Suprapubic skin (tissue), 4 donors: ENCODE measurements around the gene SKI. TPM values are rescaled to one million over a fixed set of nuclear protein-coding genes. Genes with fewer than 3 reads are reported as not detected.

ENCODE experiments used
- DNase-seq, 2 donors: peaks; one replicate each; pipeline ENCODE4 v3.0.0-alpha.2; 2019; ENCODE audit warnings: low spot score in 2 of 2
- H3K27ac ChIP-seq: fragments of 200-600 bp; sonication (generic); one replicate; pipeline ENCODE4 v1.5.1; 2019
- H3K27me3 ChIP-seq: fragments of 200-600 bp; sonication (generic); one replicate; pipeline ENCODE4 v1.5.1; 2019
- H3K36me3 ChIP-seq: fragments of 200-600 bp; sonication (generic); one replicate; pipeline ENCODE4 v1.5.1; 2019
- H3K4me1 ChIP-seq: fragments of 200-600 bp; sonication (generic); one replicate; pipeline ENCODE4 v1.5.1; 2019
- H3K4me3 ChIP-seq: fragments of 200-600 bp; sonication (generic); one replicate; pipeline ENCODE4 v1.5.1; 2019; ENCODE audit warnings: mild to moderate bottlenecking
- H3K9me3 ChIP-seq: fragments of 200-600 bp; sonication (generic); one replicate; pipeline ENCODE4 v1.5.1; 2019
- EP300 ChIP-seq: sonication (generic); formaldehyde crosslinking; IDR thresholded peaks from one replicate; pipeline ENCODE4 v1.6.1; 2017; ENCODE audit warnings: antibody characterized with exemption
- POLR2A ChIP-seq, 2 donors: fragments of 450-650 bp; IDR thresholded peaks; one replicate each; pipeline ENCODE4 v1.6.1; 2017; ENCODE audit warnings: antibody characterized with exemption in 2 of 2, mild to moderate bottlenecking in 2 of 2, moderate library complexity in 2 of 2
- POLR2AphosphoS5 ChIP-seq, 3 donors: sonication (generic); formaldehyde crosslinking; IDR thresholded peaks; one replicate each; pipeline ENCODE4 v1.6.1; 2017; ENCODE audit warnings: antibody characterized with exemption in 3 of 3
- WGBS: methylation state at CpG from one replicate; pipeline ENCODE4 v1.1.5; 2018; 5-methylcytosine and 5-hydroxymethylcytosine counted together
- total RNA-seq, 4 donors: library from RNA; depleted of rRNA; stranded (reverse); fragments of >200 nt; gene quantifications; one replicate each; pipeline ENCODE4 v1.1.0, GENCODE V29; 2016
- TF ChIP-seq, protein P1 (sequence below), 2 donors: fragments of 200-600 bp in 1 of 2; fragments of 450-650 bp in 1 of 2; sonication (generic) in 1 of 2; IDR thresholded peaks; one replicate each; pipeline ENCODE4 v1.5.1; 2016 to 2019; ENCODE audit warnings: antibody characterized with exemption in 2 of 2, mild to moderate bottlenecking in 1 of 2, moderate library complexity in 1 of 2

The SKI gene
- total RNA-seq, 4 donors from 2014 or later, result 51.8 to 91.2 (median 68.1) TPM

DNA sequence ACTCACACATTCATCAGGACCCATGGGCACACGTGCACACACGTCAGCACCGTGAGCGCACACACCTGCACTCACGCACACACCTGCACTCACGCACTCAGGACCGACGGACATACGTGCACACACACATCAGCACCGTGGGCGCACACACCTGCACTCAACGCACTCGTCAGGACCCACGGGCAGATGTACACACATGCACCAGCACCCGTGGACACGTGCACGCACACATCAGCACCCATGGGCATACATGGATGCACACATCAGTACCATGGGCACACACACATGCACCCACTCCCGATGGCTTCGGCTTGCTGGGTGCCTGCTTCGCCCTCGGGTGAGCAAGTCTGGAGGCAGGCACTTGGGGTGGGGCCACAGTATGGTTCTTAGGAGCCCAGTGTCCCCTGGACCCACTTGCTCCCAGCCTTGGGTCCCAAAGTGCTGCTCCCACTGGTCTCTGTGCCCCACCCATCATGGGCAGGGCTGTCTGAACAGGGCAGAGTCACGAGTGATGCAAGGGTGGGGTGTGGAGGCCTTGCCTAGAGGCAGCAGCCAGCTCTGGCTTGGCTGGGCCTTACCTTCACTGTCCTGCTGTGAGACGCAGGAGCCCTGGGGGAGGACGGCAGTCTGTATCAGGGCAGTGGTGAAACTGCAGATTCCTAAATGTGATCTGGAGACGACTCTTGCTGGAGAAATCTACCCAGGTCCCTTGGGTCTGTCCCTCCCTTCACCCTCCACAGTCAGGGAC lies 49.8 kb downstream of the SKI start:
- Histone ChIP-seq H3K27ac (peak overlapping the region; percentile 43), H3K27me3 (no peaks in the 10 kb centered on the region), H3K9me3 (no peaks in the 10 kb centered on the region), H3K4me3 (no peak overlapping the region), H3K4me1 (peaks cover 73% of the 10 kb centered on the region), H3K36me3 (no peaks in the 10 kb centered on the region)
- TF ChIP-seq, protein P1, sequence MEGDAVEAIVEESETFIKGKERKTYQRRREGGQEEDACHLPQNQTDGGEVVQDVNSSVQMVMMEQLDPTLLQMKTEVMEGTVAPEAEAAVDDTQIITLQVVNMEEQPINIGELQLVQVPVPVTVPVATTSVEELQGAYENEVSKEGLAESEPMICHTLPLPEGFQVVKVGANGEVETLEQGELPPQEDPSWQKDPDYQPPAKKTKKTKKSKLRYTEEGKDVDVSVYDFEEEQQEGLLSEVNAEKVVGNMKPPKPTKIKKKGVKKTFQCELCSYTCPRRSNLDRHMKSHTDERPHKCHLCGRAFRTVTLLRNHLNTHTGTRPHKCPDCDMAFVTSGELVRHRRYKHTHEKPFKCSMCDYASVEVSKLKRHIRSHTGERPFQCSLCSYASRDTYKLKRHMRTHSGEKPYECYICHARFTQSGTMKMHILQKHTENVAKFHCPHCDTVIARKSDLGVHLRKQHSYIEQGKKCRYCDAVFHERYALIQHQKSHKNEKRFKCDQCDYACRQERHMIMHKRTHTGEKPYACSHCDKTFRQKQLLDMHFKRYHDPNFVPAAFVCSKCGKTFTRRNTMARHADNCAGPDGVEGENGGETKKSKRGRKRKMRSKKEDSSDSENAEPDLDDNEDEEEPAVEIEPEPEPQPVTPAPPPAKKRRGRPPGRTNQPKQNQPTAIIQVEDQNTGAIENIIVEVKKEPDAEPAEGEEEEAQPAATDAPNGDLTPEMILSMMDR (IDR thresholded peaks at IDR 0.05), result no peak
- TF ChIP-seq POLR2AphosphoS5 (IDR thresholded peaks at IDR 0.05) (no peak), POLR2A (IDR thresholded peaks at IDR 0.05) (no peak), EP300 (no peak)
- WGBS, result 92% methylated on average over 15 of the region's 25 CpGs
- DNase-seq, result no peak

DNA sequence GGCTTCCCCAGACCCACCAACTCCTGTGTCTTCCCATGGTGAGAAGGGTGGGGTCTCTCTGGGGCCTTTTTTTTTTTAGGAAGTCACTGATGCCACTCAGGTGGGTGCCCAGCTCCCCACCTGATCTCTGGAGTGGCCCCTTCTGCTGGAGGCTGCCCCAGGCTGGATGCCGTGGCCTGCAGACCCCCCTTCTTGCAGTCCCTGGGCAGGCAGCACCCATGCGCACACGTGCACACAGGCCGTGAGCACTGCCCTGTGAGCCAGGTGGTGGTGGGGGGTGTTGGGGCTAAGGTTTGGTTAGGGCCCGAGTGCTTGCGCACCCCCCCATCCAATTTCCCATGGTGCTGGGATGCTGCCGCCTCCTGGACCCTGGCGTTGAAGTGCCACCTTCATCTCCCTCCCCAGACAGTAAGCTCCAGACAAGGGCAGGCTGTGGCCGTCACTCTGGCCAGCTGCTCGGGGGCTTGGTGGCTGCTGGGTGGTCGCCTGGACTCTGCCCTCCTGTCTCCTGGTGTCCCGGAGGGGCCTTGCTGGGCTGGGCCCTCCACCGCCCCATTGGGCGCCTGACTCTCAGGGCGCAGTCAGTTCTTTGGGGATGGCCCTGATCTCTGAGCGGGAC lies 50.6 kb downstream of the SKI start:
- Histone ChIP-seq H3K36me3 (no peaks in the 10 kb centered on the region), H3K27me3 (no peaks in the 10 kb centered on the region), H3K27ac (peak overlapping the region; percentile 43), H3K9me3 (no peaks in the 10 kb centered on the region), H3K4me1 (peaks cover 69% of the 10 kb centered on the region), H3K4me3 (no peak overlapping the region)
- WGBS, result 58% methylated on average over 12 of the region's 16 CpGs
- no peak for DNase-seq
- TF ChIP-seq EP300 (no peak), POLR2A (IDR thresholded peaks at IDR 0.05) (no peak), POLR2AphosphoS5 (IDR thresholded peaks at IDR 0.05) (no peak)
- TF ChIP-seq, protein P1 (IDR thresholded peaks at IDR 0.05), result no peak

DNA sequence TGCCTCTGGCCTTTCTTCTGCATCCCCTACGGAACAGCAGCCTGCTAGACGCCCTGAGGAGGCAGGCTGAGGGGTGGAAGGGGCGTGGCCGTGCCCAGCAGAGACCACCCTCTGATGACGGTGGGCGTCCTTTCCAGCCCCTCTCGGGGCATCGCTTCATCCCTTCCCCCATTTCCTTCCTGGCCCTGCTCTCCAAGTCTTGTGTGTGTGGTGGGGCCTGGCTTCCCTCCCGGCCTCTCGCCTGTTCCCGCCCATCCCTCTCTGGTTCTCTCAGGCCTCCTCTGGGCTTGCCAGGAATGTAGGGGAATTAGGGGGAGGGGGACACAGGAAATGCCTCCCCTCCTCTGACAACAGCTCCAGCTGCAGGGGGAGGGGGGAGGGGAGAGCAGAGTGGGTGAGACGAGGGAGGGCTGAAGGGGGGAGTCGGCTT lies 51.1 kb downstream of the SKI start:
- DNase-seq, result no peak
- WGBS, result 23% methylated on average over 13 of the region's 13 CpGs

DNA sequence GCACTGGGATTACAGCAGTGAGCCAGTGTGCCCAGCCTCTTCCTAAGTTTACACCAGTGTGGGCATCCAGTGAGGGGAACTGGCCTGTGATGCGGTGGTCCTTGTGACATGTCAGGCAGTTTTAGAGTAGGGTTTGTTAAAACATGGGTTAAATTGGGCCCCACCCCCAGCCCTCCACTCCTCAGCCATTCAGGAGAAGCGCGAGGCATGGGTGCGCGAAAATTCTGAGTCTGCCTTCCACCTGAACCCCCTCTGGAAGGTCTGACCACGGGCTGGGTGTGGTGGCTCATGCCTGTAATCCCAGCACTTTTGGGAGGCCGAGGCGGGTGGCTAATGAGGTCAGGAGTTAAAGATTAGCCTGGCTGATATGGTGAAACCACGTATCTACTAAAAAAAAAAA lies 51.7 kb downstream of the SKI start:
- no peaks in the 10 kb centered on the region for H3K27me3 ChIP-seq
- H3K36me3 ChIP-seq, result no peaks in the 10 kb centered on the region
- H3K27ac ChIP-seq, result peak overlapping the region; percentile 43
- 69% methylated on average over 9 of the region's 9 CpGs for WGBS
- peaks cover 65% of the 10 kb centered on the region for H3K4me1 ChIP-seq
- DNase-seq, result no peak
- H3K4me3 ChIP-seq, result no peak overlapping the region
- no peaks in the 10 kb centered on the region for H3K9me3 ChIP-seq
- TF ChIP-seq, protein P1 (IDR thresholded peaks at IDR 0.05), result no peak
- no peak for TF ChIP-seq POLR2A (IDR thresholded peaks at IDR 0.05)
- TF ChIP-seq EP300, result no peak
- TF ChIP-seq POLR2AphosphoS5 (IDR thresholded peaks at IDR 0.05), result no peak

More for the DNA sequence above, 51.1 kb downstream of the SKI start:
- H3K27ac ChIP-seq, result peak overlapping the region; percentile 43
- H3K27me3 ChIP-seq, result no peaks in the 10 kb centered on the region
- H3K36me3 ChIP-seq, result no peaks in the 10 kb centered on the region
- H3K4me1 ChIP-seq, result peaks cover 66% of the 10 kb centered on the region
- no peaks in the 10 kb centered on the region for H3K9me3 ChIP-seq
- H3K4me3 ChIP-seq, result no peak overlapping the region
- TF ChIP-seq EP300, result no peak
- TF ChIP-seq POLR2AphosphoS5 (IDR thresholded peaks at IDR 0.05), result no peak
- TF ChIP-seq, protein P1 (IDR thresholded peaks at IDR 0.05), result no peak
- no peak for TF ChIP-seq POLR2A (IDR thresholded peaks at IDR 0.05)

DNA sequence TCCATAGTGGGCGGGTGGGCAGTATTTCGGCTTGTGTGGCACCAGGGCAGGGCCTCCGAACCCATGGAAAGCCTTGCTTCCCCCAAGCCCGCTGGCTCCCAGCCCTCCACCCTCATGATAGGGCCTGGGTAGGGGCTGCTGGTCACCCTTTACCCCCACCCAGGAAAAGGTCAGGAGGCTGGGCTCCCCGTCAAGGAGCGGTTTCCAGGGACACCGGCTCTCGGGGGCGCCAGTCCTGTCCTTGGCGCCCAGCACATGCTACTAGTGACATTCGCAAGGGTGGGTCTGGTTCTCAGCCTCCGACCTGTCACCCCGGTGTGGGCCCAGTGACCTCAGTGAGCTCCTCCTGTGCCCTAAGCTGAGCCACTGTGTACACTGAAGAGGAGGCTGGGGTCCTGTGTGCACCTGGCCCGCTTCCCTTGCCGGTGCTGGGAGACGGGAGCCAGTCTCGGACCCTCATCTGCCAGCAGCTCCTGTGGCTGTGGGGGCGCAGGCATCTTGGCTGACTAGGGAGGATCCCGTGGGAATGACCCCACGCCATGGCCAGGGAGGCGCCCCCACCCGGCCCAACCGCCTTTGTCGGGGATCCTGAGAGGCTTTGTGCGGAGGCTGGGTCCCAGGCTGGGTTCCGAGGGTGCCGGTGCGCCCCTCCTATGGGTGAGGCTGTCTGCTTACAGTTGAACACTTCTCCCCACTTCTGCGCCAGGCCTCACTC lies 54.6 kb downstream of the SKI start:
- H3K4me1 ChIP-seq, result peaks cover 38% of the 10 kb centered on the region
- no peak for DNase-seq
- 98% methylated on average over 8 of the region's 29 CpGs for WGBS

More for the DNA sequence above, 54.6 kb downstream of the SKI start:
- no peak overlapping the region for H3K4me3 ChIP-seq
- no peaks in the 10 kb centered on the region for H3K36me3 ChIP-seq
- TF ChIP-seq EP300 (no peak), POLR2A (IDR thresholded peaks at IDR 0.05) (no peak), POLR2AphosphoS5 (IDR thresholded peaks at IDR 0.05) (no peak)
- TF ChIP-seq, protein P1 (IDR thresholded peaks at IDR 0.05), result no peak
- H3K27ac ChIP-seq, result no peak overlapping the region
- H3K9me3 ChIP-seq, result no peaks in the 10 kb centered on the region
- H3K27me3 ChIP-seq, result no peaks in the 10 kb centered on the region
